ENCODE results near the gene RPS6KA2. TPM values are rescaled to one million over a fixed set of nuclear protein-coding genes. Genes with fewer than 3 reads are reported as not detected.

Gene RPS6KA2
- total RNA-seq, 3 donors from 2014 or later (not counting 1 experiment from before 2014, with no cell fraction given), result 2.8 to 4.5 (median 2.9) TPM

DNA sequence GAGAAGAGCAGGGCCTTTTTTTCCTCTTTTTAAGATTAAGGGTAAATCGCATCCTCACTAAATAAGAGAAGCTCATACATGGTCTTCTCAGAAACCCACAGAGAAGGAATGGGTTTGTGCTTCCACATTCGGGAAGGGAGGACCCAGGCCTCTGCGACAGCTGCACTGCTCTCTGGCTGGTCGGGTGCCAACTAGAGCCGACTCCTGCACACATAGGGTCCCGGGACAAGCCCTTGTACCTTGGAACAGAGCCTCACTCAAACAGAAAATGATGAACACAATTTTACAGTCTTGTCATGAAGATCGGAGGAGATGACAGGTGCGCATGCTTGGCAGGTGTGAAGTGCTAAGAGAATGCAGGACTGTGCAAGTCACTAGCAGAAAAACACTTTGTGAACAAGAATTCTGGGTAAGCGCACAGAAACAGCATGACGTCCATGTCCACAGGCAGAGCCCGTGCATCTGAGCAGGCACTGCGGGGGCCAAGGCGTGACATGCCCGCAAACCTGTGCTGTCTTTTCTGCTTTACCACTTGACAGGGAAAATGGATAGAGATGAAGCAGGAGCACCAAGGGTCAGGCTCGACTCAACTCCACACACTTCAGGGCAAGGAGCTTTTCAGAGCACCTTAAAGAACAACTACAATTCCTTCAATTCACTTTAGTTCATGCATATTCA, 143.3 kb downstream of the RPS6KA2 start:
- intact Hi-C loops (cut with micrococcal nuclease), result loop anchor here (10.0 kb wide), 1 partner anchor 209 kb away; no protein-coding TSS in a partner anchor
- Mint-ChIP-seq H3K27me3 (ENCODE audit: low read depth in 2 of 2) (peaks cover 0 to 2% of the 10 kb centered on the region in 2 donors), H3K36me3 (no peaks in the 10 kb centered on the region), H3K27ac (peak overlapping the region in 1 of 2 donors; percentile 36), H3K4me3 (no peak overlapping the region), H3K4me1 (peaks cover 16 to 17% of the 10 kb centered on the region in 2 donors), H3K9me3 (no peaks in the 10 kb centered on the region)
- no peak for ATAC-seq
- H3K9me3 ChIP-seq (ENCODE audit: control insufficient read depth, insufficient read depth, low read length), result no peaks in the 10 kb centered on the region
- no peaks in the 10 kb centered on the region for H3K36me3 ChIP-seq (ENCODE audit: control insufficient read depth, insufficient read depth, low read length)
- no peak for DNase-seq
- H3K4me1 ChIP-seq (ENCODE audit: control insufficient read depth, insufficient read depth, low read length), result peaks cover 12% of the 10 kb centered on the region
- TF ChIP-seq, protein P1, sequence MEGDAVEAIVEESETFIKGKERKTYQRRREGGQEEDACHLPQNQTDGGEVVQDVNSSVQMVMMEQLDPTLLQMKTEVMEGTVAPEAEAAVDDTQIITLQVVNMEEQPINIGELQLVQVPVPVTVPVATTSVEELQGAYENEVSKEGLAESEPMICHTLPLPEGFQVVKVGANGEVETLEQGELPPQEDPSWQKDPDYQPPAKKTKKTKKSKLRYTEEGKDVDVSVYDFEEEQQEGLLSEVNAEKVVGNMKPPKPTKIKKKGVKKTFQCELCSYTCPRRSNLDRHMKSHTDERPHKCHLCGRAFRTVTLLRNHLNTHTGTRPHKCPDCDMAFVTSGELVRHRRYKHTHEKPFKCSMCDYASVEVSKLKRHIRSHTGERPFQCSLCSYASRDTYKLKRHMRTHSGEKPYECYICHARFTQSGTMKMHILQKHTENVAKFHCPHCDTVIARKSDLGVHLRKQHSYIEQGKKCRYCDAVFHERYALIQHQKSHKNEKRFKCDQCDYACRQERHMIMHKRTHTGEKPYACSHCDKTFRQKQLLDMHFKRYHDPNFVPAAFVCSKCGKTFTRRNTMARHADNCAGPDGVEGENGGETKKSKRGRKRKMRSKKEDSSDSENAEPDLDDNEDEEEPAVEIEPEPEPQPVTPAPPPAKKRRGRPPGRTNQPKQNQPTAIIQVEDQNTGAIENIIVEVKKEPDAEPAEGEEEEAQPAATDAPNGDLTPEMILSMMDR (IDR thresholded peaks at IDR 0.05), result no peak
- no peaks in the 10 kb centered on the region for H3K27me3 ChIP-seq (ENCODE audit: control insufficient read depth, insufficient read depth, low read length)
- no peak overlapping the region for H3K4me3 ChIP-seq (ENCODE audit: low read length)
- H3K27ac ChIP-seq (ENCODE audit: low read length), result no peak overlapping the region
- 97% methylated on average over 15 of the region's 15 CpGs for WGBS (ENCODE audit: insufficient coverage)

DNA sequence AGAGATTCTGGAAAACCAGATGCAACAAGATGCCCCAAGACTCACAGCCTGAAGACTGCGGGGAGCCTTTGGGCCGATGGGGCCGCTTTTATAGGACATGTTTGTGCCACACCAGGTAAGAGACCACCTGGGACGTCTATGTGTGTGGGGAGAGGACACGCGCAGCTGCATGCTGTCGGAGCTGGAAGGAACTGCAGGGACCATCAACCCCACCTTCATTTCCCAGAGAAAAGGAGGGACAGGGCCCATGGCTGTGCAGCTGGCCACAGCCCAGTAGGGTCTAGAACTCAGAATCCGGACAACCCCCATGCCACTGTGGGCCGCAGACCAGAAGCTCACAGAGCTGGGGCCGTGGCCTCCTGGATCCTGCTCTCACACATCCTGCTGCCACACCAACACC, 144.0 kb downstream of the RPS6KA2 start:
- WGBS (ENCODE audit: insufficient coverage), result 90% methylated on average over 10 of the region's 10 CpGs
- ATAC-seq, result no peak
- Histone ChIP-seq H3K4me1 (ENCODE audit: control insufficient read depth, insufficient read depth, low read length) (peaks cover 5% of the 10 kb centered on the region), H3K4me3 (ENCODE audit: low read length) (no peak overlapping the region), H3K27me3 (ENCODE audit: control insufficient read depth, insufficient read depth, low read length) (no peaks in the 10 kb centered on the region), H3K36me3 (ENCODE audit: control insufficient read depth, insufficient read depth, low read length) (no peaks in the 10 kb centered on the region), H3K9me3 (ENCODE audit: control insufficient read depth, insufficient read depth, low read length) (no peaks in the 10 kb centered on the region), H3K27ac (ENCODE audit: low read length) (no peak overlapping the region)
- H3K27me3 Mint-ChIP-seq (ENCODE audit: low read depth in 2 of 2), result peaks cover 0 to 2% of the 10 kb centered on the region in 2 donors
- no peak for DNase-seq
- TF ChIP-seq, protein P1 (IDR thresholded peaks at IDR 0.05), result no peak
- intact Hi-C loops (cut with micrococcal nuclease), result loop anchor here (10.0 kb wide), 1 partner anchor 208 kb away; no protein-coding TSS in a partner anchor
- no peaks in the 10 kb centered on the region for H3K36me3 Mint-ChIP-seq
- no peak overlapping the region for H3K4me3 Mint-ChIP-seq
- no peaks in the 10 kb centered on the region for H3K9me3 Mint-ChIP-seq
- peaks cover 11% of the 10 kb centered on the region in 2 donors for H3K4me1 Mint-ChIP-seq
- no peak overlapping the region for H3K27ac Mint-ChIP-seq

GRCh38 chr6:166478782-166479592, 148.1 kb downstream of the RPS6KA2 start:
- no peaks in the 10 kb centered on the region for H3K9me3 Mint-ChIP-seq
- DNase-seq, result no peak
- 92% methylated on average over 28 of the region's 28 CpGs for WGBS (ENCODE audit: insufficient coverage)
- Histone ChIP-seq H3K36me3 (ENCODE audit: control insufficient read depth, insufficient read depth, low read length) (no peaks in the 10 kb centered on the region), H3K4me1 (ENCODE audit: control insufficient read depth, insufficient read depth, low read length) (peaks cover 9% of the 10 kb centered on the region), H3K4me3 (ENCODE audit: low read length) (no peak overlapping the region), H3K9me3 (ENCODE audit: control insufficient read depth, insufficient read depth, low read length) (no peaks in the 10 kb centered on the region), H3K27ac (ENCODE audit: low read length) (no peak overlapping the region), H3K27me3 (ENCODE audit: control insufficient read depth, insufficient read depth, low read length) (no peaks in the 10 kb centered on the region)
- peaks cover 0 to 9% of the 10 kb centered on the region in 2 donors for H3K4me1 Mint-ChIP-seq
- H3K4me3 Mint-ChIP-seq, result no peak overlapping the region
- TF ChIP-seq, protein P1 (IDR thresholded peaks at IDR 0.05), result no peak
- ATAC-seq, result no peak
- H3K27me3 Mint-ChIP-seq (ENCODE audit: low read depth in 2 of 2), result peaks cover 1 to 7% of the 10 kb centered on the region in 2 donors
- no peaks in the 10 kb centered on the region for H3K36me3 Mint-ChIP-seq
- no peak overlapping the region for H3K27ac Mint-ChIP-seq
- intact Hi-C loops (cut with micrococcal nuclease), result no loop called here

Data from natural killer cell (primary cell).